ENCODE data around the gene PDE10A.

The PDE10A gene

DNA sequence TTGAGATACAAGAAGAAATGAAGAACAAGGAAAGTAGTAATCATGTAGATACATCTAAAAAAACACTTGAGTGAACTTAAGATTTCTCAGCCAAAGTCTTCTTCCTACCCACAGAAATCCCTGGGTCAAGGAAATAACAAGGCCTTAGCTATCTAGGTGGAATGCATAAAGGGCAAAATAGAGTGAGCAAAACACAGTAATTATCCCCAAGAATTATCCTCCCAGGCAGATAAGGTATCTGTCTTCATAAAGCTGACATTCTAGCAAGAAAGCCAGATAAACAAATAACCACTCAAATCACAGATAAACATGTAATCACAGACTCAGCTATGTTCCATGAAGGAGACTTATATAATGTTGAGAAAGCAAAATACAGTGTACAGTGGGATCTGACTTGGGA lies 216.7 kb downstream of the PDE10A start:
- Histone ChIP-seq H3K27ac (ENCODE audit: low read length) (no peak overlapping the region), H3K9ac (ENCODE audit: low read depth, low read length) (no peak overlapping the region), H3K9me3 (ENCODE audit: insufficient read depth, low read depth, low read length) (peaks cover 19% of the 10 kb centered on the region), H3K27me3 (ENCODE audit: insufficient read depth, low read length) (no peaks in the 10 kb centered on the region), H3K4me3 (ENCODE audit: low read length) (no peak overlapping the region), H3K4me1 (ENCODE audit: insufficient read depth, low read length) (peaks cover 4% of the 10 kb centered on the region; the same call in 1 of the 2 replicates), H3K36me3 (ENCODE audit: insufficient read depth, low read depth, low read length) (no peaks in the 10 kb centered on the region; the same call in 1 of the 2 replicates)

DNA sequence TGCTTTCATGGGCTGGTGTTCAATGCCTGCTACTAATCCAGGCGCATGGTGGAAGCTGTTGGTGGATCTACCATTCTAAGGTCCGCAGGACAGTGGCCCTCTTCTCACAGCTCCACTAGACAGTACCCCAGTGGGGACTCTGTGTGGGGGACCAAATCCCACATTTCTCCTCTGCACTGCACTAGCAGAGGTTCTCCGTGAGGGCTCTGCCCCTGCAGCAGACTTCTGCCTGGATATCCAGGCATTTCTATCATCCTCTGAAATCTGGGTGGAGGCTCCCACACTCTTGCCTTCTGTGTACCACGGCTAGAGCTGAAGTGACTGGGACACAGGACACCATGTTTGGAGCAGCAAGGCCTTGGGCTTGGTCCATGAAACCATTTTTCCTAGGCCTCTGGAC lies 219.6 kb downstream of the PDE10A start:
- Histone ChIP-seq H3K9me3 (ENCODE audit: insufficient read depth, low read depth, low read length) (peaks cover 19% of the 10 kb centered on the region), H3K36me3 (ENCODE audit: insufficient read depth, low read depth, low read length) (no peaks in the 10 kb centered on the region; the same call in 1 of the 2 replicates), H3K27me3 (ENCODE audit: insufficient read depth, low read length) (no peaks in the 10 kb centered on the region), H3K27ac (ENCODE audit: low read length) (no peak overlapping the region), H3K4me1 (ENCODE audit: insufficient read depth, low read length) (peaks cover under 1% of the 10 kb centered on the region; the same call in 1 of the 2 replicates), H3K4me3 (ENCODE audit: low read length) (no peak overlapping the region), H3K9ac (ENCODE audit: low read depth, low read length) (no peak overlapping the region)

DNA sequence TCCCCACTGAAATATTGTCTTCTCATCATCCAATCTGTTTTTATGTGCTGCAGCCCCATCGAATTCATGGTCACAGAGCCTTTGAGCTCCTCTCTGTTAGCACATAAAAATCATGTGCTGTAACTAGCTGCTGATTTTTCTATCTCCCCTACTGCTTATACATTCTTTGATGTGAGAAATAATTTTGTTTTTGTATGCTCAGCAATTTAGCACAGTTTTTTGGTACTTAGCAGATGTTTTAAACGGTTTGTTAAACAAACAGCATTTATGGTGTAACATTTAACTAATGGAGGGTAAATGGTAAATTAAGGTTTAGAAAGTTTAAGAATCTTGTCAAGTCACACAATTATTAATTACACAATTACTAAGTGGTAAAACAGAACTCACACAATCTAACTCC lies 221.9 kb downstream of the PDE10A start:
- H3K27ac ChIP-seq (ENCODE audit: low read length) = no peak overlapping the region
- H3K4me1 ChIP-seq (ENCODE audit: insufficient read depth, low read length) = no peaks in the 10 kb centered on the region
- H3K36me3 ChIP-seq (ENCODE audit: insufficient read depth, low read depth, low read length) = no peaks in the 10 kb centered on the region; the same call in 1 of the 2 replicates
- H3K4me3 ChIP-seq (ENCODE audit: low read length) = no peak overlapping the region
- peaks cover 19% of the 10 kb centered on the region for H3K9me3 ChIP-seq (ENCODE audit: insufficient read depth, low read depth, low read length)
- no peaks in the 10 kb centered on the region for H3K27me3 ChIP-seq (ENCODE audit: insufficient read depth, low read length)
- no peak overlapping the region for H3K9ac ChIP-seq (ENCODE audit: low read depth, low read length)

DNA sequence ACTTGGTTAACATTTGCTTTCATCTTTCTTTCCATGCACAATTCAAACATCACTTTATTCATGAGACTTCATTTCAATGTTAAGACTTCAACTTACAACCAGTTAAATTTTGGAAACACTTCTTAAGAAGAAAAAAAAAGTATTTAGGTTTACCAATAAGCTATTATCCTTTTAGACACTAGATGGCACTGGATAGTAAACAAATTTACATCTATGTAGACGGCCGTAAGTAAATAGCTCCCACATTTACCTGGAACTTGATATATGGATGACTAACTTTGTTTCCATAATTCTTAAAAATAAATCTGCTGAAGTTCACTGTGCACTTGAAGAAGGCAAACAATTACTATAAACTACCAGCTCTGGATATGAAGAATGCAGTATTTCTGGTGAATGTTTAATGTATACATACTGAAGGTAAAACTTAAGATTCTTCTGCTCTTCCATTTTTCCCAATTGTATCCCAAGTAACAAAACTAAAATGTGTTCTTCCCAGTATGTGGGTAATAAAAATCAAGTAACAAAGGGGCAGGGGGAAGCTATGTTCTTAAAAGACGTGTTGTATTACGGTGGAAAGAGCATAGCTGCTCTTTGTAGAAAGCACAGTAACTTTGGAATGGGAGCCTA lies 223.0 kb downstream of the PDE10A start:
- H3K4me1 ChIP-seq (ENCODE audit: insufficient read depth, low read length) = no peaks in the 10 kb centered on the region
- peaks cover 19% of the 10 kb centered on the region for H3K9me3 ChIP-seq (ENCODE audit: insufficient read depth, low read depth, low read length)
- no peak overlapping the region for H3K27ac ChIP-seq (ENCODE audit: low read length)
- no peak overlapping the region for H3K4me3 ChIP-seq (ENCODE audit: low read length)
- H3K36me3 ChIP-seq (ENCODE audit: insufficient read depth, low read depth, low read length) = no peaks in the 10 kb centered on the region; the same call in 1 of the 2 replicates
- H3K27me3 ChIP-seq (ENCODE audit: insufficient read depth, low read length) = no peaks in the 10 kb centered on the region
- no peak overlapping the region for H3K9ac ChIP-seq (ENCODE audit: low read depth, low read length)

DNA sequence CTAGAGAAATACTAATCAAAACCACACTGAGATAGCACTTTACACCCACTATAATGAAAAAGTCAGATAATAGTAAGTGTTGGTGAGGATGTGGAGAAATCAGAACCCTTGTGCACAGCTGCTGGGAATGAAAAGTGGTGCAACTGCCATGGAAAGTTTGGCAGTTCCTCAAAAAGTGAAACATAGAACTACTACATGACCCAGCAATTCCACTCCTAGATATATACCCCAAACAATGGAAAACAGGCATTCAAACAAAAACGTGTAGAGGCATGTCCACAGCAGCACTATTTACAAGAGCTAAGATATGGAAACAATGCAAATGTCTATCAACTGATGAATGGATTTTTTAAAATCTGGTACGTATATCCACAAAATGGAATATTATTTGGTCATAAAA lies 236.1 kb downstream of the PDE10A start:
- H3K27me3 ChIP-seq (ENCODE audit: insufficient read depth, low read length) = no peaks in the 10 kb centered on the region
- H3K9ac ChIP-seq (ENCODE audit: low read depth, low read length) = no peak overlapping the region
- H3K4me1 ChIP-seq (ENCODE audit: insufficient read depth, low read length) = no peaks in the 10 kb centered on the region
- no peak overlapping the region for H3K4me3 ChIP-seq (ENCODE audit: low read length)
- no peaks in the 10 kb centered on the region for H3K36me3 ChIP-seq (ENCODE audit: insufficient read depth, low read depth, low read length)
- no peaks in the 10 kb centered on the region for H3K9me3 ChIP-seq (ENCODE audit: insufficient read depth, low read depth, low read length)
- no peak overlapping the region for H3K27ac ChIP-seq (ENCODE audit: low read length)

DNA sequence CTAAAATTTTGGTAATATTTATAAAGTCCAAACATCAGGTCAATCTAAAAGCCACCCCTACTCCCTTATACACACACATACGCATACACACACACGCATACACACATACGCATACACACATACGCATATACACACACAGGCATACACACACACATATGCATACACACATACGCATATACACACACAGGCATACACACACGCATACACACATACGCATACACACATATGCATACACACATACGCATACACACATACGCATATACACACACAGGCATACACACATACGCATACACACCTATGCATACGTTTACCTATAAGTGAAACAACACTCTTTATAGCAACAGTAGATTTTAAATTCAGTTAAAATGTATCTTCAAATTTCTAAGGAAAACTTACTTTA lies 240.8 kb downstream of the PDE10A start:
- no peaks in the 10 kb centered on the region for H3K4me1 ChIP-seq (ENCODE audit: insufficient read depth, low read length)
- H3K4me3 ChIP-seq (ENCODE audit: low read length) = no peak overlapping the region
- H3K9me3 ChIP-seq (ENCODE audit: insufficient read depth, low read depth, low read length) = no peaks in the 10 kb centered on the region
- no peak overlapping the region for H3K9ac ChIP-seq (ENCODE audit: low read depth, low read length)
- H3K27ac ChIP-seq (ENCODE audit: low read length) = no peak overlapping the region
- no peaks in the 10 kb centered on the region for H3K27me3 ChIP-seq (ENCODE audit: insufficient read depth, low read length)
- H3K36me3 ChIP-seq (ENCODE audit: insufficient read depth, low read depth, low read length) = no peaks in the 10 kb centered on the region

DNA sequence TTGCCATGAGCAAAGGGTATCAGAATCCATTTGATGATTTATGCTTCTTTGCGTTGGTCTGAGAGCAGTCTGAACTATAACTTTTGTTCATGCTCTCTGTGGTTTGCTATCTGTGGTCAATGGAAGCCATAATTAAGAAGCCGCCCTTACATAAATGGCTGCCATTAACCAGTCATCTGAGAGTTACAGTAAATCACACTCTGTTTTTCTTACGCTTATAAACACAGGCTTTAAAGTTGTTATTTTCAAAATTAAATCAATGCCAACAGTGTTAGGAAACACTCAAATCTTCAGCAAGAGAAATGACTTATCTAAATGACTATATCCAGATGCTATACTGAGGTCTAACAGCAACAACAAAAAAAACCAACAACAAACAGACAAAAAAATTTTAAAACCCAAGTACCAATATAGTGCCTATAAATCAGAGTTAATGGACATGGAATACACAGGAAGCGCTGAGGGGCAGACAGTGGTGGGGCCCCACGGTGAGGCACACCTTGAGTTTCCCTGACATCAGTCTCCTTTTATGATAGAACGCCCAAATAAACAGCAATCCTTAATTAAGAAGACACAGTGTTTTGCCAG lies 245.7 kb downstream of the PDE10A start:
- Histone ChIP-seq H3K9me3 (ENCODE audit: insufficient read depth, low read depth, low read length) (no peaks in the 10 kb centered on the region), H3K9ac (ENCODE audit: low read depth, low read length) (no peak overlapping the region), H3K4me1 (ENCODE audit: insufficient read depth, low read length) (no peaks in the 10 kb centered on the region), H3K36me3 (ENCODE audit: insufficient read depth, low read depth, low read length) (no peaks in the 10 kb centered on the region), H3K27me3 (ENCODE audit: insufficient read depth, low read length) (no peaks in the 10 kb centered on the region), H3K27ac (ENCODE audit: low read length) (no peak overlapping the region), H3K4me3 (ENCODE audit: low read length) (no peak overlapping the region)

DNA sequence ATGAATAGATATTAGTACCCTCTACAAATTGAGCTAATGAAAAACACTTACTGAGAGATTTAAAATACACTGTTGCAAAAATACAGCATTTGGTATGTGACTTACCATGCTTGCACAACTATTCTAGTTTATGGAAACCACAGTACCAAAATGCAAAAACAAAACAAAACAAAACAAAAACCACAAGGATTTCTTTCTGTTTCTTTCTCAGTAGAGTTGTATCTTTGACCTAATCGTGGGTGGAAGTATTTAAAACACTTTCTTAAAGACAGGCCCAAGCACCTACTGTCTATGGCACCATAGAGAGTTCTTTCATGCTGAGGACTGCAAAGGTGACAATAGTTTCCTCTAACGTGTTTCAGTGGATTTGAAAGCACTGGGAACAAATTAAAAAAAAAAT lies 258.3 kb downstream of the PDE10A start:
- H3K27me3 ChIP-seq (ENCODE audit: insufficient read depth, low read length) = no peaks in the 10 kb centered on the region
- H3K4me1 ChIP-seq (ENCODE audit: insufficient read depth, low read length) = no peaks in the 10 kb centered on the region

DNA sequence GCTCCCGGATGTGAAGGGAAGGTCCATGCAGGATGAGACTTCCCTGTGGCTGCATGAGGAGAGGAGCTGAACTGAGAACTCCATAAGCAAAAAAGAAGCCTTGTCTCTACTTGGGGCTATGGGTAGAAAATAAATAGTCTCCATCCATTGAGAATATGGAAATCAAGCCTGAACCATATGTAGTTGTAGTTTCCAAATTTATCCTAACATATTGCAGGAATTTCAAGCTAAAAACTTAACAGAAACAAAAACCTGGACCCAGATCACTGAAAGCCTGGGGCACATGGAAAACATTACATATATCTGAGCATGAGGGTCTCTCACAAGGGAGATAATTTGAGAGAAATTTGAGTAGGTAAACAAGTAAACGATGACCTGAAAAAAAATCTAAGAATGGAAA lies 258.7 kb downstream of the PDE10A start:
- Histone ChIP-seq H3K36me3 (ENCODE audit: insufficient read depth, low read depth, low read length) (no peaks in the 10 kb centered on the region), H3K9ac (ENCODE audit: low read depth, low read length) (no peak overlapping the region), H3K27me3 (ENCODE audit: insufficient read depth, low read length) (no peaks in the 10 kb centered on the region), H3K4me3 (ENCODE audit: low read length) (no peak overlapping the region), H3K27ac (ENCODE audit: low read length) (no peak overlapping the region), H3K4me1 (ENCODE audit: insufficient read depth, low read length) (no peaks in the 10 kb centered on the region), H3K9me3 (ENCODE audit: insufficient read depth, low read depth, low read length) (peaks cover 6% of the 10 kb centered on the region)

More for the DNA sequence above, 258.3 kb downstream of the PDE10A start:
- Histone ChIP-seq H3K4me3 (ENCODE audit: low read length) (no peak overlapping the region), H3K27ac (ENCODE audit: low read length) (no peak overlapping the region), H3K9ac (ENCODE audit: low read depth, low read length) (no peak overlapping the region), H3K36me3 (ENCODE audit: insufficient read depth, low read depth, low read length) (no peaks in the 10 kb centered on the region), H3K9me3 (ENCODE audit: insufficient read depth, low read depth, low read length) (peaks cover 6% of the 10 kb centered on the region)

DNA sequence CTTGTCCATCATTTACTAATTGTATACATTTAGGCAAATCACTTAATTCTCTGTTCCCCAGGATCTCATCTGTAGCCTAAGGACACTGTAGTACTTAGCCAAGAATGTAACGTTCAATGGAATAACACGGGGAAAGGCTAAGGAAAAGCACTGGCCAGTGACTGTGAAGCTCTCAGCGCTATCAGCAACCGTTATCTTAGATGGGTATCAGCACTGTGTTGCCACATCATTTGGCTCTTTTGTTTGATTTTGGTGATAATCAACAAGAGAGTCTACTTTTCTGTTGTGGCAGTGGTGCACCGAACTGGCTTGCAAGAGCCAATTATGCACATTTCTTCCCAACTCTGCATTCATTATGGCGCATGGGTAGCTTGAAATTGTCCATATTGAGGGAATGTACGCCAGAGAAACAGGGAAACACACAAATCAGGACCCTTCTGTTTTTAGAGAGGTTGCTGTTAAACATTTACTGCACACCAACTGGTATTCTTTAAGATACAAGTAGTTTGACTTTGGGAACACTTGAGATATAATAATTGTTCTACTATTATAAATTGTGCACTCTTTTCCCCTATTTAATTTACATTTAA lies 259.9 kb downstream of the PDE10A start:
- Histone ChIP-seq H3K27me3 (ENCODE audit: insufficient read depth, low read length) (no peaks in the 10 kb centered on the region), H3K4me3 (ENCODE audit: low read length) (no peak overlapping the region), H3K9me3 (ENCODE audit: insufficient read depth, low read depth, low read length) (peaks cover 6% of the 10 kb centered on the region), H3K9ac (ENCODE audit: low read depth, low read length) (no peak overlapping the region), H3K4me1 (ENCODE audit: insufficient read depth, low read length) (no peaks in the 10 kb centered on the region), H3K27ac (ENCODE audit: low read length) (no peak overlapping the region), H3K36me3 (ENCODE audit: insufficient read depth, low read depth, low read length) (no peaks in the 10 kb centered on the region)

DNA sequence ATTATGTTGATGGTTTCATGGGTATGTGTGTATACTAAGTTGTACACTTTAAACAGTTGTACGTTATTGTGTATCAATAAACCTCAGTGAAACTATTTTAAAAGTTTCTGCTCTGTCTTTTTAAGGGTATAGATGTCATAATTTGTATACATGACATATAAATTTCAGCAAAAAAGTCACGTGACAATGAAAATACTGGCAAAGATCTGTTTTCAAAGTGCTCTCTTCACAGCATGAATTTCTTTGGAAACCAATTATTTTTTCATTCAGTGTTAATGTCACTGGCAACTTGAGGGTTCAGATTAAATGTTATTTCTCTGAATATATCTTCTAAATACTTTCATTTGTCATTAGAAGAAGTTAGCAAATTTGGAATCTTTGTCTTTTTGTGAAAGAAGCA lies 261.9 kb downstream of the PDE10A start:
- peaks cover 6% of the 10 kb centered on the region for H3K9me3 ChIP-seq (ENCODE audit: insufficient read depth, low read depth, low read length)

DNA sequence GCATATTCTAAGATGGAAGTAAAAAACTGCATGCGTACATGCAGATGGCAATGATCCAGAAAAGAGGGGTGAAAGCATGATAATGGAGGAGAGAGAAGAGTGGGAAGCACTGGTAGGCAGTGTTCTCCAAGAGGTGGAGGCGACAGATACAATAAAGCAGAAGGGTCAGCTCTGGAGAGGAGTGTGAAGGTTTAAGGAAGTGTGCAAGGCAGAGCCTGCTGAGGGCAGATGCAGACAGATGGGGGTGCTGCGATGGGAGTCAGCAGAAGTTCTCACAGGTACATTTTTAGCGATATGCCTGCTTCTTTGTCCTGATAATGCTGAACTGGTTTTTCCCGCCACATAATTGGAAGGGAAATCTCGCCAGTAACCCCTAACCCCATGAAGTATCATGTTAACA lies 272.6 kb downstream of the PDE10A start:
- Histone ChIP-seq H3K9ac (ENCODE audit: low read depth, low read length) (no peak overlapping the region), H3K36me3 (ENCODE audit: insufficient read depth, low read depth, low read length) (no peaks in the 10 kb centered on the region), H3K4me3 (ENCODE audit: low read length) (no peak overlapping the region), H3K4me1 (ENCODE audit: insufficient read depth, low read length) (no peaks in the 10 kb centered on the region), H3K27me3 (ENCODE audit: insufficient read depth, low read length) (no peaks in the 10 kb centered on the region), H3K9me3 (ENCODE audit: insufficient read depth, low read depth, low read length) (no peaks in the 10 kb centered on the region), H3K27ac (ENCODE audit: low read length) (no peak overlapping the region)

More for the DNA sequence above, 261.9 kb downstream of the PDE10A start:
- Histone ChIP-seq H3K36me3 (ENCODE audit: insufficient read depth, low read depth, low read length) (no peaks in the 10 kb centered on the region), H3K4me1 (ENCODE audit: insufficient read depth, low read length) (no peaks in the 10 kb centered on the region), H3K4me3 (ENCODE audit: low read length) (no peak overlapping the region), H3K27ac (ENCODE audit: low read length) (no peak overlapping the region), H3K9ac (ENCODE audit: low read depth, low read length) (no peak overlapping the region), H3K27me3 (ENCODE audit: insufficient read depth, low read length) (no peaks in the 10 kb centered on the region)

Measured in iPS-20b (cell line).